Lung (tissue), 12 donors: Measurements from ENCODE around the gene RNF10. TPM values are rescaled to one million over a fixed set of nuclear protein-coding genes. Genes with fewer than 3 reads are reported as not detected.

Source experiments
- ATAC-seq: fragments of 200-7000 bp; cut with Tn5 transposase; one replicate; pipeline ENCODE4 v1.9.1; 2020; ENCODE audit warnings: moderate number of reproducible peaks; ENCODE audit not compliant: insufficient read depth, low FRiP score
- DNase-seq, 3 donors: peaks; one replicate each; pipeline ENCODE4 v3.0.0-alpha.2; 2013 to 2017
- H3K27ac ChIP-seq, 2 donors: one replicate each; pipeline ENCODE4 v1.5.1; 2013; ENCODE audit warnings: mild to moderate bottlenecking in 2 of 2, moderate library complexity in 2 of 2, control low read depth in 1 of 2, inconsistent platforms in 1 of 2, low read depth in 1 of 2, low read length in 1 of 2
- H3K27me3 ChIP-seq, 3 donors: one replicate each; pipeline ENCODE4 v1.5.1; 2013; ENCODE audit warnings: low read length in 2 of 3; ENCODE audit not compliant: control insufficient read depth in 3 of 3, insufficient read depth in 3 of 3
- H3K36me3 ChIP-seq, 4 donors: one replicate each; pipeline ENCODE4 v1.5.1; 2013; ENCODE audit warnings: low read length in 4 of 4, mild to moderate bottlenecking in 1 of 4, moderate library complexity in 1 of 4; ENCODE audit not compliant: control insufficient read depth in 4 of 4, insufficient read depth in 4 of 4
- H3K4me1 ChIP-seq, 5 donors: one replicate each; pipeline ENCODE4 v1.5.1; 2013; ENCODE audit warnings: low read length in 5 of 5, mild to moderate bottlenecking in 2 of 5, moderate library complexity in 1 of 5; ENCODE audit not compliant: control insufficient read depth in 5 of 5, insufficient read depth in 5 of 5
- H3K4me3 ChIP-seq: one replicate; pipeline ENCODE4 v1.5.1; 2013; ENCODE audit warnings: mild to moderate bottlenecking, control low read depth, moderate library complexity
- H3K9ac ChIP-seq, 2 donors: one replicate each; pipeline ENCODE4 v1.5.1; 2013; ENCODE audit warnings: low read length in 2 of 2, control low read depth in 1 of 2; ENCODE audit not compliant: insufficient read depth in 1 of 2
- H3K9me3 ChIP-seq, 4 donors: one replicate each; pipeline ENCODE4 v1.5.1; 2013; ENCODE audit warnings: low read length in 3 of 4, mild to moderate bottlenecking in 1 of 4, moderate library complexity in 1 of 4; ENCODE audit not compliant: control insufficient read depth in 4 of 4, insufficient read depth in 3 of 4
- WGBS, 2 donors: extraction: QIAGEN DNeasy Blood & Tissue Kit; methylation state at CpG; one replicate each; pipeline ENCODE4 v1.1.7; 2013; 5-methylcytosine and 5-hydroxymethylcytosine counted together
- polyA plus RNA-seq, 2 donors: library from polyadenylated mRNA; stranded (reverse); fragments of 200-250 nt; gene quantifications; one replicate each; pipeline ENCODE4 v1.2.1, GENCODE V29; 2013
- total RNA-seq, 2 donors: library from RNA; depleted of rRNA in 1 of 2; stranded (reverse); fragments of >200 nt in 1 of 2; gene quantifications; one replicate each; pipeline ENCODE4 v1.2.1, GENCODE V29; 2014 to 2021
- TF ChIP-seq, protein P1 (sequence below): IDR thresholded peaks from 2 replicates; pipeline ENCODE4 v1.5.1; 2012; ENCODE audit warnings: mild to moderate bottlenecking; ENCODE audit errors: control extremely low read depth, extremely low read depth
- donor health status: control.
- donor health status: control.
- donor health status: Bipolar disorder and iron deficiency.
- donor health status: healthy.
- donor health status: DM: yes; HTN: yes; CAD: no.

Gene RNF10
- total and polyA plus RNA-seq, 4 donors: 112 to 207 (median 175) TPM

DNA sequence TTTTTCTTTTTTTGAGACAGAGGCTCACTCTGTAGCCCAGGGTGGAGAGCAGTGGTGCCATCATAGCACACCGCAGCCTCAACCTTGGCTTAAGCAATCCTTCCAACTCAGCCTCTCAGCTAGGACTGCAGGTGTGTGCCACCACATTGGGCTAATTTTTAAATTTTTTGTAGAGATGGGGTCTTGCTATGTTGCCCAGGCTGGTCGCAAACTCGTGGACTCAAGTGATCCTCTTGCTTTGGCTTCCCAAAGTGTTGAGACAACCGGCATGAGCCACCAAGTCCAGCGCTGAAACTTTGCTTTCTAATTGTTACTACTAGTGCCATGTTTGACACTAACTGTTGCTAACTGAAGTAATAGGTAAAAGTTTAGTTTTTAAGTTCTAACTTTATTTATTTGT lies 8.0 kb downstream of the RNF10 start:
- Histone ChIP-seq H3K27me3 (no peaks in the 10 kb centered on the region), H3K4me1 (peaks cover 9 to 39% (median 17%) of the 10 kb centered on the region in 5 donors), H3K9me3 (no peaks in the 10 kb centered on the region), H3K4me3 (no peak overlapping the region), H3K9ac (no peak overlapping the region), H3K27ac (no peak overlapping the region), H3K36me3 (peaks cover 6 to 27% (median 15%) of the 10 kb centered on the region in 4 donors)
- no peak for DNase-seq
- WGBS, 2 donors: 96 to 99% methylated on average over 5 of the region's 5 CpGs
- TF ChIP-seq, protein P1, sequence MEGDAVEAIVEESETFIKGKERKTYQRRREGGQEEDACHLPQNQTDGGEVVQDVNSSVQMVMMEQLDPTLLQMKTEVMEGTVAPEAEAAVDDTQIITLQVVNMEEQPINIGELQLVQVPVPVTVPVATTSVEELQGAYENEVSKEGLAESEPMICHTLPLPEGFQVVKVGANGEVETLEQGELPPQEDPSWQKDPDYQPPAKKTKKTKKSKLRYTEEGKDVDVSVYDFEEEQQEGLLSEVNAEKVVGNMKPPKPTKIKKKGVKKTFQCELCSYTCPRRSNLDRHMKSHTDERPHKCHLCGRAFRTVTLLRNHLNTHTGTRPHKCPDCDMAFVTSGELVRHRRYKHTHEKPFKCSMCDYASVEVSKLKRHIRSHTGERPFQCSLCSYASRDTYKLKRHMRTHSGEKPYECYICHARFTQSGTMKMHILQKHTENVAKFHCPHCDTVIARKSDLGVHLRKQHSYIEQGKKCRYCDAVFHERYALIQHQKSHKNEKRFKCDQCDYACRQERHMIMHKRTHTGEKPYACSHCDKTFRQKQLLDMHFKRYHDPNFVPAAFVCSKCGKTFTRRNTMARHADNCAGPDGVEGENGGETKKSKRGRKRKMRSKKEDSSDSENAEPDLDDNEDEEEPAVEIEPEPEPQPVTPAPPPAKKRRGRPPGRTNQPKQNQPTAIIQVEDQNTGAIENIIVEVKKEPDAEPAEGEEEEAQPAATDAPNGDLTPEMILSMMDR: no peak
- ATAC-seq: no peak

DNA sequence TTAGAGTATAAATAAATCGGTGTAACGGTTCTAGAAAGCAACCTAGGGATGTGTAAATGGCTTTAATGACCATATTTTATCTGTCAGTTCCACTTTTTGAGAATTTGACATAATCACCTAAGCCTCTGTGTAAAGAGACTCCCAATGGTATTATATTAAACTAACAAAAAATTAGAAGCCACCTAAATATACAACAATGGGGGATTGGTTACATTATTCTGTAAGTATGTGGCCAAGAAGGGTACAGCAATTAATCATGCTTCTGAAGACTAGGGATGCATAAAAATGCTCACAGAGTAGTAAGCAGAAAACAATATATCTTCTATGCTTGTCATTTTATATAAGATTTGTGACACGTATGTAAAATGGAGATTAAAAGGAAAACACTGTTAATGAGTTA lies 10.5 kb downstream of the RNF10 start:
- DNase-seq: no peak
- H3K27me3 ChIP-seq: no peaks in the 10 kb centered on the region
- TF ChIP-seq, protein P1: no peak
- H3K27ac ChIP-seq: no peak overlapping the region
- no peak overlapping the region for H3K4me3 ChIP-seq
- H3K4me1 ChIP-seq: peaks cover 0 to 25% (median 7%) of the 10 kb centered on the region in 5 donors
- no peak overlapping the region for H3K9ac ChIP-seq
- WGBS, 2 donors: 88% methylated on average over 3 of the region's 3 CpGs
- H3K9me3 ChIP-seq: no peaks in the 10 kb centered on the region
- ATAC-seq: no peak
- H3K36me3 ChIP-seq: peaks cover 22 to 42% (median 26%) of the 10 kb centered on the region in 4 donors

DNA sequence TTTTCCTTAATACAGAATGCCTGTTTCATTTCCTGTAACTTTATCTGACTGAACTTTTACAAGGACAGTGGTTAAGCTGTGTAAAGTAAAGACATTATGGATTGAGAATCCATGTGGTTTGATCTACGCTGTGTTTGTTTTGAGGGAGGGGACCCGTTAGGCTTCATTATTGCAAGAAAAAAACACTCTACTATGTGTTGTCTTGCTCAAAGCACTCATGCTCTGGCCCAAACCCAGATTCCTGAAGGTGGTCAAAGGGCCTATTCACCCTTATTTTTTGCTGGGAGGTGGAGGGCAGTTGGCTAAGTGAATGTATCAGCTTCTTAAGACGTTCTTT lies 11.9 kb downstream of the RNF10 start:
- peak overlapping the region in 1 of 2 donors; percentile 10 for H3K9ac ChIP-seq
- ATAC-seq: no peak
- H3K27ac ChIP-seq: no peak overlapping the region
- TF ChIP-seq, protein P1: no peak
- no peak overlapping the region for H3K4me3 ChIP-seq
- no peaks in the 10 kb centered on the region for H3K27me3 ChIP-seq
- H3K36me3 ChIP-seq: peaks cover 25 to 37% (median 28%) of the 10 kb centered on the region in 4 donors
- no peak for DNase-seq
- peaks cover 0 to 23% (median 4%) of the 10 kb centered on the region in 5 donors for H3K4me1 ChIP-seq
- no peaks in the 10 kb centered on the region for H3K9me3 ChIP-seq
- 66 to 83% methylated on average over 3 of the region's 3 CpGs for WGBS, 2 donors

DNA sequence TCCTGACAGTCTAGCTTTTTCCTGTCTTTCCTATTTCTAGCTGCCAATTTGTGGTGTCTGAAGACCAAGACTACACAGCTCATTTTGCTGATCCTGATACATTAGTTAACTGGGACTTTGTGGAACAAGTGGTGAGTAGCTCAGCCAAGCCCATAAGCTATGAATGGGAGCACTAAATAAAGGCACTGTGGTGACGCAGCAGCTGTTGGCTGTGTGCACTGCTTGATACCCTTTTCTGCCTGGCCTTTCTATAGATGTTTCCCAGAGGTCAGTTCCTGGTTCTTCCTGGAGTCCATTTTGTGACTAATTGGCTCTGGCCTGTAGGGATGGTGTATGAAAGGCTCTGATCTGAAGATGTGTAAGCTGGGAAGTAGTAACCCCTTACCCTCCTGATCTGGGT lies 20.5 kb downstream of the RNF10 start:
- H3K27ac ChIP-seq: peak overlapping the region in 1 of 2 donors; percentile 61
- H3K9me3 ChIP-seq: no peaks in the 10 kb centered on the region
- H3K9ac ChIP-seq: no peak overlapping the region
- ATAC-seq: no peak
- TF ChIP-seq, protein P1: no peak
- H3K4me1 ChIP-seq: peaks cover 0 to 10% (median 4%) of the 10 kb centered on the region in 5 donors
- H3K36me3 ChIP-seq: peaks cover 16 to 30% (median 20%) of the 10 kb centered on the region in 4 donors
- DNase-seq: no peak
- H3K4me3 ChIP-seq: no peak overlapping the region
- 92 to 96% methylated on average over 1 of the region's 1 CpG for WGBS, 2 donors
- H3K27me3 ChIP-seq: no peaks in the 10 kb centered on the region
